Esophagus muscularis mucosa (tissue), 4 donors: ENCODE data around the gene KCNK2.

Experiments
- EP300 ChIP-seq: sonication (generic); formaldehyde crosslinking; IDR thresholded peaks from one replicate; pipeline ENCODE4 v1.6.1; 2017; ENCODE audit warnings: antibody characterized with exemption
- POLR2AphosphoS5 ChIP-seq, 2 donors: sonication (generic); formaldehyde crosslinking; IDR thresholded peaks; one replicate each; pipeline ENCODE4 v1.6.1; 2017; ENCODE audit warnings: antibody characterized with exemption in 2 of 2
- TF ChIP-seq, protein P1 (sequence below), 3 experiments: fragments of 200-600 bp in 2 of 3; fragments of 450-650 bp in 1 of 3; sonication (generic) in 2 of 3; IDR thresholded peaks; one replicate each; pipeline ENCODE4 v1.5.1; 2017 to 2019; ENCODE audit warnings: antibody characterized with exemption in 3 of 3, mild to moderate bottlenecking in 2 of 3, moderate library complexity in 1 of 3

DNA sequence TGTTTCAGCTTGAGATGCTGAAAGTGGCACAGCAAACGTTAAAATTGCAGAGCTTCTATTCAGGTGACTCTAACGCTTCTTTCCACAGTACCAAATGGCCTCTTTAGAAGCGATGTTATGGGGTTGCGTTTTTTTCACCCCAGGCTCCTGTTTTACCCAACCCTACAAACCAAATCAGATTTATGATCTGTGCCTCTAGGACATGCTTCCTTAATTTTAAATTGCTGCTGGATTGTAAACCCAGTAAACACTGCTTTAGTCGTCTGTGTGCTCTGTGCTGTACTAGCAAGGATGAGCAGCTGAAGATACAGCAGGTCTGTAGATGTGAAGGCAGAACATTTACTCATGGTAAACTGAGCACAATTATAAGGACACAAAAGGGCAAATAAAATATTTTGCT is 13.0 kb downstream of the KCNK2 start:
- no peak for TF ChIP-seq POLR2AphosphoS5 (IDR thresholded peaks at IDR 0.05)
- TF ChIP-seq, protein P1, sequence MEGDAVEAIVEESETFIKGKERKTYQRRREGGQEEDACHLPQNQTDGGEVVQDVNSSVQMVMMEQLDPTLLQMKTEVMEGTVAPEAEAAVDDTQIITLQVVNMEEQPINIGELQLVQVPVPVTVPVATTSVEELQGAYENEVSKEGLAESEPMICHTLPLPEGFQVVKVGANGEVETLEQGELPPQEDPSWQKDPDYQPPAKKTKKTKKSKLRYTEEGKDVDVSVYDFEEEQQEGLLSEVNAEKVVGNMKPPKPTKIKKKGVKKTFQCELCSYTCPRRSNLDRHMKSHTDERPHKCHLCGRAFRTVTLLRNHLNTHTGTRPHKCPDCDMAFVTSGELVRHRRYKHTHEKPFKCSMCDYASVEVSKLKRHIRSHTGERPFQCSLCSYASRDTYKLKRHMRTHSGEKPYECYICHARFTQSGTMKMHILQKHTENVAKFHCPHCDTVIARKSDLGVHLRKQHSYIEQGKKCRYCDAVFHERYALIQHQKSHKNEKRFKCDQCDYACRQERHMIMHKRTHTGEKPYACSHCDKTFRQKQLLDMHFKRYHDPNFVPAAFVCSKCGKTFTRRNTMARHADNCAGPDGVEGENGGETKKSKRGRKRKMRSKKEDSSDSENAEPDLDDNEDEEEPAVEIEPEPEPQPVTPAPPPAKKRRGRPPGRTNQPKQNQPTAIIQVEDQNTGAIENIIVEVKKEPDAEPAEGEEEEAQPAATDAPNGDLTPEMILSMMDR (IDR thresholded peaks at IDR 0.05) = no peak
- no peak for TF ChIP-seq EP300
